ENCODE measurements around the gene TFAM.

TFAM gene

GRCh38 chr10:58436071-58436470 lies 50.9 kb downstream of the TFAM start:
- DNase-seq, result no peak

- no peak for DNase-seq
These were observed 53.2 kb downstream of the TFAM start for GRCh38 chr10:58438340-58438871.

- no peak for DNase-seq
These were observed 53.8 kb downstream of the TFAM start for GRCh38 chr10:58438986-58439385.

GRCh38 chr10:58439632-58440364 lies 54.6 kb downstream of the TFAM start:
- DNase-seq, result no peak

- no peak for DNase-seq
These were observed 55.3 kb downstream of the TFAM start for GRCh38 chr10:58440484-58440883.

GRCh38 chr10:58444321-58444720 lies 59.1 kb downstream of the TFAM start:
- no peak for DNase-seq

GRCh38 chr10:58444876-58445275 lies 59.7 kb downstream of the TFAM start:
- no peak for DNase-seq

GRCh38 chr10:58448121-58448935 lies 63.1 kb downstream of the TFAM start:
- no peak for DNase-seq
